Endothelial cell of umbilical vein (primary cell): ENCODE results near the gene INTS6. TPM values are rescaled to one million over a fixed set of nuclear protein-coding genes. Genes with fewer than 3 reads are reported as not detected.

Experiments
- BruUV-seq: library from RNA; stranded (reverse); fragments of 400-500 nt; replicated peaks from 2 replicates; lab custom pipeline; 2021; lab: Mats Ljungman, UMichigan
- CTCF ChIA-PET: fragments of 300-600, 350-600 bp; sonication (Branson Sonifier 250); formaldehyde crosslinking; loops from one replicate; lab custom pipeline; 2021; ENCODE audit warnings: antibody characterized with exemption, inconsistent platforms; lab: Charles Lee
- POLR2A ChIA-PET: fragments of 300-600, 350-600 bp; sonication (Branson Sonifier 250); formaldehyde crosslinking; loops from one replicate; lab custom pipeline; 2021; ENCODE audit warnings: antibody characterized with exemption, inconsistent platforms; lab: Charles Lee
- DNase-seq: peaks from one replicate; pipeline ENCODE4 v3.0.0-alpha.2; 2011; ENCODE audit warnings: low read depth, low spot score
- FAIRE-seq: peaks from 2 replicates; lab custom pipeline; 2011; peaks lifted over from hg19 to GRCh38; lab: Jason Lieb, UNC
- H2AFZ ChIP-seq: 2 replicates; pipeline ENCODE4 v1.6.0; 2012; ENCODE audit warnings: low read depth, low read length, control low read depth, inconsistent platforms
- H3K27ac ChIP-seq: 2 replicates; pipeline ENCODE4 v1.5.1; 2011; ENCODE audit warnings: low read depth, mild to moderate bottlenecking, control low read depth, low read length, moderate library complexity; ENCODE audit not compliant: insufficient read depth
- H3K27me3 ChIP-seq, 2 experiments: 2 replicates each; pipeline versions ENCODE4 v1.6.0 to v1.6.1; 2011; ENCODE audit warnings: low read length in 2 of 2, mixed read lengths in 1 of 2; ENCODE audit not compliant: control insufficient read depth in 2 of 2, insufficient read depth in 2 of 2
- H3K36me3 ChIP-seq, 2 experiments: 2 replicates in 1 of 2; 3 replicates in 1 of 2; pipeline ENCODE4 v1.5.1; 2011; ENCODE audit warnings: low read length in 2 of 2, mild to moderate bottlenecking in 1 of 2, moderate library complexity in 1 of 2; ENCODE audit not compliant: control insufficient read depth in 2 of 2, insufficient read depth in 2 of 2; ENCODE audit errors: extremely low read depth in 1 of 2
- H3K4me1 ChIP-seq: 3 replicates; pipeline ENCODE4 v1.5.1; 2011; ENCODE audit warnings: mild to moderate bottlenecking, low read length; ENCODE audit not compliant: control insufficient read depth, insufficient read depth; ENCODE audit errors: extremely low read depth
- H3K4me2 ChIP-seq: 2 replicates; pipeline ENCODE4 v1.6.1; 2011; ENCODE audit warnings: low read length, control low read depth, mixed read lengths; ENCODE audit not compliant: insufficient read depth
- H3K4me3 ChIP-seq, 3 experiments: fragments of 200-600 bp in 1 of 3; sonication (generic), shearing (Covaris generic) in 1 of 3; replicated peaks in 1 of 3; 2 replicates each; pipeline ENCODE4 v1.5.1; 2011 to 2016; ENCODE audit warnings: control low read depth in 3 of 3, low read length in 3 of 3, mild to moderate bottlenecking in 2 of 3, inconsistent platforms in 1 of 3, low read depth in 1 of 3, moderate library complexity in 1 of 3; ENCODE audit not compliant: insufficient read depth in 1 of 3
- H3K79me2 ChIP-seq: 2 replicates; pipeline ENCODE4 v1.6.0; 2012; ENCODE audit warnings: low read length, inconsistent platforms; ENCODE audit not compliant: control insufficient read depth, insufficient read depth
- H3K9ac ChIP-seq: replicated peaks from 2 replicates; pipeline ENCODE3; 2011; ENCODE audit warnings: low read length, control low read depth; ENCODE audit not compliant: insufficient read depth; ENCODE audit errors: extremely low read depth
- H3K9me1 ChIP-seq: replicated peaks from 3 replicates; pipeline ENCODE4 v1.6.0; 2011; ENCODE audit warnings: mild to moderate bottlenecking, low read length; ENCODE audit not compliant: control insufficient read depth, insufficient read depth; ENCODE audit errors: extremely low read depth
- H3K9me3 ChIP-seq: replicated peaks from 2 replicates; pipeline ENCODE4 v1.5.1; 2012; ENCODE audit warnings: low read length, inconsistent platforms; ENCODE audit not compliant: control insufficient read depth, insufficient read depth
- H4K20me1 ChIP-seq: replicated peaks from 2 replicates; pipeline ENCODE3; 2011; ENCODE audit warnings: mild to moderate bottlenecking, low read length; ENCODE audit not compliant: control insufficient read depth, insufficient read depth; ENCODE audit errors: extremely low read depth
- EZH2 ChIP-seq: IDR thresholded peaks from 2 replicates; pipeline ENCODE4 v1.6.1; 2012; ENCODE audit warnings: borderline replicate concordance, low read depth, mild to moderate bottlenecking, moderate library complexity, low read length, inconsistent platforms; ENCODE audit not compliant: severe bottlenecking
- FOS ChIP-seq: IDR thresholded peaks from 2 replicates; pipeline ENCODE4 v1.6.1; 2011; ENCODE audit warnings: mild to moderate bottlenecking, low read length, moderate library complexity, borderline replicate concordance; ENCODE audit not compliant: insufficient read depth
- GATA2 ChIP-seq: IDR thresholded peaks from 2 replicates; pipeline ENCODE4 v1.7.0; 2011; ENCODE audit warnings: low read depth, mild to moderate bottlenecking, moderate library complexity, mixed read lengths, low read length; ENCODE audit not compliant: insufficient read length, insufficient read depth
- JUN ChIP-seq: IDR thresholded peaks from 2 replicates; pipeline ENCODE4 v1.6.1; 2011; ENCODE audit warnings: borderline replicate concordance, low read depth; ENCODE audit not compliant: insufficient read length, insufficient read depth
- MYC ChIP-seq: IDR thresholded peaks from one replicate; pipeline ENCODE4 v1.6.1; 2011; ENCODE audit warnings: mild to moderate bottlenecking, low read depth, low read length
- POLR2A ChIP-seq: IDR thresholded peaks from 2 replicates; pipeline ENCODE4 v1.6.1; 2012; ENCODE audit warnings: low read depth, mild to moderate bottlenecking, control low read depth, low read length
- POLR2AphosphoS5 ChIP-seq: IDR thresholded peaks from 2 replicates; pipeline ENCODE4 v1.6.1; 2012; ENCODE audit warnings: low read depth, mild to moderate bottlenecking, control low read depth, low read length, moderate library complexity; ENCODE audit not compliant: insufficient read depth
- dilution Hi-C: fragments of 300-500 bp; cut with MboI; formaldehyde crosslinking; loops from one replicate; pipeline ENCODE4 v1.15.0; 2019; ENCODE audit warnings: low sequenced_read_pairs; ENCODE audit not compliant: extremely low pct_ligation_motif_present
- intact Hi-C: fragments of 100-400 bp; cut with micrococcal nuclease; formaldehyde crosslinking; loops from one replicate; pipeline ENCODE4 v1.10.0; 2022
- polyA plus RNA-seq, 4 experiments: library from polyadenylated mRNA; depleted of rRNA in 3 of 4; stranded (reverse) in 3 of 4; unstranded in 1 of 4; fragments of >200 nt; gene quantifications; 2 replicates each; pipeline versions ENCODE4 v1.2.1 to v1.2.3, GENCODE V29; 2011 to 2012; ENCODE audit warnings: missing spikeins in 1 of 4
- total RNA-seq: library from RNA; stranded (reverse); gene quantifications from 2 replicates; pipeline ENCODE4 v1.2.3, GENCODE V29; 2021
- TF ChIP-seq, protein P1 (sequence below): IDR thresholded peaks from 2 replicates; pipeline ENCODE4 v1.6.1; 2011; ENCODE audit not compliant: insufficient read depth, insufficient read length
- TF ChIP-seq, protein P2 (sequence below), 2 donors: IDR thresholded peaks; 1 replicate in 1 of 2; 2 replicates in 1 of 2; pipeline ENCODE4 v1.5.1; 2011; ENCODE audit warnings: low read length in 2 of 2, mild to moderate bottlenecking in 2 of 2, moderate library complexity in 2 of 2, control low read depth in 1 of 2, inconsistent platforms in 1 of 2, low read depth in 1 of 2; ENCODE audit not compliant: insufficient read depth in 1 of 2; ENCODE audit errors: extremely low read depth in 1 of 2

INTS6 gene
- total and polyA plus RNA-seq, 2 donors (not counting 3 experiments of a cell fraction or from before 2014, with no cell fraction given) = 9.5 to 45.4 TPM

- H3K4me3 ChIP-seq = no peak overlapping the region
- no peaks in the 10 kb centered on the region for H3K36me3 ChIP-seq
- no peaks in the 10 kb centered on the region for H3K4me1 ChIP-seq
- no peaks in the 10 kb centered on the region for H3K9me3 ChIP-seq
- H3K9ac ChIP-seq = no peak overlapping the region
- FAIRE-seq (no peak), DNase-seq (no peak)
- POLR2A ChIA-PET = no interaction called here
- no peaks in the 10 kb centered on the region for H3K9me1 ChIP-seq
- H2AFZ ChIP-seq = no peak overlapping the region
- H3K4me2 ChIP-seq = no peak overlapping the region
- no peaks in the 10 kb centered on the region for H4K20me1 ChIP-seq
- CTCF ChIA-PET = no interaction called here
- intact Hi-C loops (no loop called here), dilution Hi-C loops (no loop called here)
- peaks cover 3 to 13% of the 10 kb centered on the region in 2 experiments for H3K27me3 ChIP-seq
- no peaks in the 10 kb centered on the region for H3K79me2 ChIP-seq
- no TSS peak for BruUV-seq
- H3K27ac ChIP-seq = no peak overlapping the region
- TF ChIP-seq FOS = no peak
- TF ChIP-seq, protein P1, sequence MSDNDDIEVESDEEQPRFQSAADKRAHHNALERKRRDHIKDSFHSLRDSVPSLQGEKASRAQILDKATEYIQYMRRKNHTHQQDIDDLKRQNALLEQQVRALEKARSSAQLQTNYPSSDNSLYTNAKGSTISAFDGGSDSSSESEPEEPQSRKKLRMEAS = no peak
- TF ChIP-seq GATA2 = no peak
- TF ChIP-seq JUN = no peak
- TF ChIP-seq MYC = no peak
- no peak for TF ChIP-seq EZH2
- TF ChIP-seq POLR2A = no peak
- no peak for TF ChIP-seq POLR2AphosphoS5
- TF ChIP-seq, protein P2, sequence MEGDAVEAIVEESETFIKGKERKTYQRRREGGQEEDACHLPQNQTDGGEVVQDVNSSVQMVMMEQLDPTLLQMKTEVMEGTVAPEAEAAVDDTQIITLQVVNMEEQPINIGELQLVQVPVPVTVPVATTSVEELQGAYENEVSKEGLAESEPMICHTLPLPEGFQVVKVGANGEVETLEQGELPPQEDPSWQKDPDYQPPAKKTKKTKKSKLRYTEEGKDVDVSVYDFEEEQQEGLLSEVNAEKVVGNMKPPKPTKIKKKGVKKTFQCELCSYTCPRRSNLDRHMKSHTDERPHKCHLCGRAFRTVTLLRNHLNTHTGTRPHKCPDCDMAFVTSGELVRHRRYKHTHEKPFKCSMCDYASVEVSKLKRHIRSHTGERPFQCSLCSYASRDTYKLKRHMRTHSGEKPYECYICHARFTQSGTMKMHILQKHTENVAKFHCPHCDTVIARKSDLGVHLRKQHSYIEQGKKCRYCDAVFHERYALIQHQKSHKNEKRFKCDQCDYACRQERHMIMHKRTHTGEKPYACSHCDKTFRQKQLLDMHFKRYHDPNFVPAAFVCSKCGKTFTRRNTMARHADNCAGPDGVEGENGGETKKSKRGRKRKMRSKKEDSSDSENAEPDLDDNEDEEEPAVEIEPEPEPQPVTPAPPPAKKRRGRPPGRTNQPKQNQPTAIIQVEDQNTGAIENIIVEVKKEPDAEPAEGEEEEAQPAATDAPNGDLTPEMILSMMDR (IDR thresholded peaks at IDR 0.05; ENCODE audit: extremely low read depth in 1 of 2, insufficient read depth in 1 of 2, low read depth in 1 of 2, low read length in 2 of 2) = no peak
These were observed 48.3 kb upstream of the INTS6 start for GRCh38 chr13:51501096-51501495.
